Heart left ventricle (tissue), 13 donors: ENCODE measurements around the gene CALHM2.

ENCODE experiments used
- POLR2A ChIP-seq, 2 donors: fragments of 450-650 bp; IDR thresholded peaks; one replicate each; pipeline ENCODE4 v1.6.1; 2017; ENCODE audit warnings: antibody characterized with exemption in 2 of 2, mild to moderate bottlenecking in 2 of 2, moderate library complexity in 2 of 2
- TF ChIP-seq, protein P1 (sequence below), 12 donors: fragments of 200-600 bp; sonication (generic) in 4 of 12; IDR thresholded peaks; one replicate each; pipeline versions ENCODE4 v1.5.0 to v1.8.0; 2018 to 2022; ENCODE audit warnings: antibody characterized with exemption in 12 of 12, mild to moderate bottlenecking in 5 of 12
- donor health status: ischemic (EF 13 %, LVEDD 7.1; RV severe dilation, severe dysfunction).
- donor health status: DM: no; HTN: yes; CAD: no.
- donor health status: DM: no; HTN: no; CAD: no.
- donor health status: ischemic (EF 25% LVEDD 6.9; RV normal size, moderate dysfunction).
- donor health status: ischemic (EF 25% LVEDD 5.7; RV mildly dilated, moderate dysfunction).
- donor health status: ischemic (EF 35%, LVEDD 5.7; RV mildly dilated, moderate dysfunction).
- donor health status: nonischemic (EF 11% LVEDD 7.7; RV severe dilation, severe dysfunction).
- donor health status: DM: yes; HTN: yes; CAD: no.
- donor health status: PGD.
- donor health status: ischemic (EF 29% LVEDD 5.4; RV normal size, mild dysfunction).
- donor health status: nonischemic (EF 23%, LVEDD 6.1; RV moderate dilation, normal function).

DNA sequence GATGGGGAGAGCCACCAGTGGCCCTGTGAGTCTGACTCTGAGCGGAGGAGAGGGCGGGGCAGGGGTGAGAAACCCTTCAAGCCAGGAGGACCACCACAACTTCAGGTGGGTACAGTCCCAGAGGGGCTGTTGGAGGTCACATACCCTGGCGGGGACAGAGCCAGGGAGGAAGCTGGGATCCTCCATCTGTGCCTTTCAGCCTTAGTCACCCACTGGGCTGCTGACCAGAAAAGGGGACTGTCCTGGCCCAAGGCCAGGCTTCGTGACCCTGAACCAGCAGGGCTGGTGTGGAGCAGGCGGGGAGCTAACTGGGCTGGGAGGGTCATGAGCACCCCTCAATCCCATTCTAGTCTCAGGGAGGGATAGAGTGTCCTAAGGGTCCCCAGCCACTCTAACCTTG, 28.4 kb upstream of the CALHM2 start:
- TF ChIP-seq, protein P1, sequence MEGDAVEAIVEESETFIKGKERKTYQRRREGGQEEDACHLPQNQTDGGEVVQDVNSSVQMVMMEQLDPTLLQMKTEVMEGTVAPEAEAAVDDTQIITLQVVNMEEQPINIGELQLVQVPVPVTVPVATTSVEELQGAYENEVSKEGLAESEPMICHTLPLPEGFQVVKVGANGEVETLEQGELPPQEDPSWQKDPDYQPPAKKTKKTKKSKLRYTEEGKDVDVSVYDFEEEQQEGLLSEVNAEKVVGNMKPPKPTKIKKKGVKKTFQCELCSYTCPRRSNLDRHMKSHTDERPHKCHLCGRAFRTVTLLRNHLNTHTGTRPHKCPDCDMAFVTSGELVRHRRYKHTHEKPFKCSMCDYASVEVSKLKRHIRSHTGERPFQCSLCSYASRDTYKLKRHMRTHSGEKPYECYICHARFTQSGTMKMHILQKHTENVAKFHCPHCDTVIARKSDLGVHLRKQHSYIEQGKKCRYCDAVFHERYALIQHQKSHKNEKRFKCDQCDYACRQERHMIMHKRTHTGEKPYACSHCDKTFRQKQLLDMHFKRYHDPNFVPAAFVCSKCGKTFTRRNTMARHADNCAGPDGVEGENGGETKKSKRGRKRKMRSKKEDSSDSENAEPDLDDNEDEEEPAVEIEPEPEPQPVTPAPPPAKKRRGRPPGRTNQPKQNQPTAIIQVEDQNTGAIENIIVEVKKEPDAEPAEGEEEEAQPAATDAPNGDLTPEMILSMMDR (IDR thresholded peaks at IDR 0.05) = no peak
- no peak for TF ChIP-seq POLR2A (IDR thresholded peaks at IDR 0.05)
